Suprapubic skin (tissue), 4 donors: ENCODE results near the gene SLIT1. TPM values are rescaled to one million over a fixed set of nuclear protein-coding genes. Genes with fewer than 3 reads are reported as not detected.

Experiments
- DNase-seq, 2 donors: peaks; one replicate each; pipeline ENCODE4 v3.0.0-alpha.2; 2019; ENCODE audit warnings: low spot score in 2 of 2
- H3K27ac ChIP-seq: fragments of 200-600 bp; sonication (generic); one replicate; pipeline ENCODE4 v1.5.1; 2019
- H3K27me3 ChIP-seq: fragments of 200-600 bp; sonication (generic); one replicate; pipeline ENCODE4 v1.5.1; 2019
- H3K36me3 ChIP-seq: fragments of 200-600 bp; sonication (generic); one replicate; pipeline ENCODE4 v1.5.1; 2019
- H3K4me1 ChIP-seq: fragments of 200-600 bp; sonication (generic); one replicate; pipeline ENCODE4 v1.5.1; 2019
- H3K4me3 ChIP-seq: fragments of 200-600 bp; sonication (generic); one replicate; pipeline ENCODE4 v1.5.1; 2019; ENCODE audit warnings: mild to moderate bottlenecking
- H3K9me3 ChIP-seq: fragments of 200-600 bp; sonication (generic); one replicate; pipeline ENCODE4 v1.5.1; 2019
- CTCF ChIP-seq, 2 donors: fragments of 200-600 bp in 1 of 2; fragments of 450-650 bp in 1 of 2; sonication (generic) in 1 of 2; IDR thresholded peaks; one replicate each; pipeline ENCODE4 v1.5.1; 2016 to 2019; ENCODE audit warnings: antibody characterized with exemption in 2 of 2, mild to moderate bottlenecking in 1 of 2, moderate library complexity in 1 of 2
- EP300 ChIP-seq: sonication (generic); formaldehyde crosslinking; IDR thresholded peaks from one replicate; pipeline ENCODE4 v1.6.1; 2017; ENCODE audit warnings: antibody characterized with exemption
- POLR2A ChIP-seq, 2 donors: fragments of 450-650 bp; IDR thresholded peaks; one replicate each; pipeline ENCODE4 v1.6.1; 2017; ENCODE audit warnings: antibody characterized with exemption in 2 of 2, mild to moderate bottlenecking in 2 of 2, moderate library complexity in 2 of 2
- POLR2AphosphoS5 ChIP-seq, 3 donors: sonication (generic); formaldehyde crosslinking; IDR thresholded peaks; one replicate each; pipeline ENCODE4 v1.6.1; 2017; ENCODE audit warnings: antibody characterized with exemption in 3 of 3
- WGBS: methylation state at CpG from one replicate; pipeline ENCODE4 v1.1.5; 2018; 5-methylcytosine and 5-hydroxymethylcytosine counted together
- total RNA-seq, 4 donors: library from RNA; depleted of rRNA; stranded (reverse); fragments of >200 nt; gene quantifications; one replicate each; pipeline ENCODE4 v1.1.0, GENCODE V29; 2016

The SLIT1 gene
- total RNA-seq, 4 donors from 2014 or later, result 0.10 to 0.40 (median 0.11) TPM; not detected in 1

- peaks cover 6% of the 10 kb centered on the region for H3K4me1 ChIP-seq
- WGBS, result 92% methylated on average over 7 of the region's 7 CpGs
- no peaks in the 10 kb centered on the region for H3K9me3 ChIP-seq
- no peak overlapping the region for H3K27ac ChIP-seq
- no peaks in the 10 kb centered on the region for H3K27me3 ChIP-seq
- no peak for DNase-seq
- no peaks in the 10 kb centered on the region for H3K36me3 ChIP-seq
- no peak overlapping the region for H3K4me3 ChIP-seq
- TF ChIP-seq POLR2A (IDR thresholded peaks at IDR 0.05) (no peak), EP300 (no peak), POLR2AphosphoS5 (IDR thresholded peaks at IDR 0.05) (no peak), CTCF (IDR thresholded peaks at IDR 0.05) (no peak)
Observed at GRCh38 chr10:97022616-97023015, 163.1 kb downstream of the SLIT1 start.

GRCh38 chr10:97020452-97021400, 165.0 kb downstream of the SLIT1 start:
- no peaks in the 10 kb centered on the region for H3K27me3 ChIP-seq
- no peak overlapping the region for H3K27ac ChIP-seq
- H3K4me3 ChIP-seq, result no peak overlapping the region
- H3K36me3 ChIP-seq, result no peaks in the 10 kb centered on the region
- DNase-seq, result no peak
- peaks cover 6% of the 10 kb centered on the region for H3K4me1 ChIP-seq
- TF ChIP-seq POLR2AphosphoS5 (IDR thresholded peaks at IDR 0.05), result no peak
- no peak for TF ChIP-seq EP300
- no peak for TF ChIP-seq POLR2A (IDR thresholded peaks at IDR 0.05)
- TF ChIP-seq CTCF (IDR thresholded peaks at IDR 0.05), result no peak
- WGBS, result 80% methylated on average over 25 of the region's 25 CpGs
- no peaks in the 10 kb centered on the region for H3K9me3 ChIP-seq

- WGBS, result 92% methylated on average over 12 of the region's 12 CpGs
- TF ChIP-seq POLR2AphosphoS5 (IDR thresholded peaks at IDR 0.05) (no peak), CTCF (IDR thresholded peaks at IDR 0.05) (no peak), EP300 (no peak), POLR2A (IDR thresholded peaks at IDR 0.05) (no peak)
Observed at GRCh38 chr10:97019213-97019844, 166.4 kb downstream of the SLIT1 start.

GRCh38 chr10:97018251-97019212, 167.2 kb downstream of the SLIT1 start:
- Histone ChIP-seq H3K4me1 (no peaks in the 10 kb centered on the region), H3K27me3 (no peaks in the 10 kb centered on the region), H3K27ac (no peak overlapping the region), H3K36me3 (no peaks in the 10 kb centered on the region), H3K4me3 (no peak overlapping the region), H3K9me3 (no peaks in the 10 kb centered on the region)
- no peak for TF ChIP-seq EP300
- TF ChIP-seq POLR2AphosphoS5 (IDR thresholded peaks at IDR 0.05), result no peak
- TF ChIP-seq CTCF (IDR thresholded peaks at IDR 0.05), result no peak
- no peak for TF ChIP-seq POLR2A (IDR thresholded peaks at IDR 0.05)
- WGBS, result 87% methylated on average over 14 of the region's 18 CpGs
- no peak for DNase-seq

More at GRCh38 chr10:97019213-97019844, 166.4 kb downstream of the SLIT1 start:
- DNase-seq, result no peak
- peaks cover 6% of the 10 kb centered on the region for H3K4me1 ChIP-seq
- H3K9me3 ChIP-seq, result no peaks in the 10 kb centered on the region
- H3K27me3 ChIP-seq, result no peaks in the 10 kb centered on the region
- no peak overlapping the region for H3K4me3 ChIP-seq
- H3K27ac ChIP-seq, result no peak overlapping the region
- H3K36me3 ChIP-seq, result no peaks in the 10 kb centered on the region
